Cardiac fibroblast (primary cell): ENCODE data around the gene PTPN6.

Experiments
- DNase-seq, 2 donors: peaks; one replicate each; pipeline versions ENCODE4 v3.0.0 to v3.0.0-alpha.2; 2010; ENCODE audit warnings: low read depth in 2 of 2
- H3K4me3 ChIP-seq, 2 donors: replicated peaks in 1 of 2; 1 replicate in 1 of 2; 2 replicates in 1 of 2; pipeline ENCODE4 v1.5.1; 2011; ENCODE audit warnings: low read depth in 2 of 2, low read length in 2 of 2, mild to moderate bottlenecking in 2 of 2, moderate library complexity in 1 of 2
- TF ChIP-seq, protein P1 (sequence below): IDR thresholded peaks from one replicate; pipeline ENCODE4 v1.5.1; 2011; ENCODE audit warnings: low read depth, mild to moderate bottlenecking, low read length, inconsistent platforms

PTPN6 gene

DNA sequence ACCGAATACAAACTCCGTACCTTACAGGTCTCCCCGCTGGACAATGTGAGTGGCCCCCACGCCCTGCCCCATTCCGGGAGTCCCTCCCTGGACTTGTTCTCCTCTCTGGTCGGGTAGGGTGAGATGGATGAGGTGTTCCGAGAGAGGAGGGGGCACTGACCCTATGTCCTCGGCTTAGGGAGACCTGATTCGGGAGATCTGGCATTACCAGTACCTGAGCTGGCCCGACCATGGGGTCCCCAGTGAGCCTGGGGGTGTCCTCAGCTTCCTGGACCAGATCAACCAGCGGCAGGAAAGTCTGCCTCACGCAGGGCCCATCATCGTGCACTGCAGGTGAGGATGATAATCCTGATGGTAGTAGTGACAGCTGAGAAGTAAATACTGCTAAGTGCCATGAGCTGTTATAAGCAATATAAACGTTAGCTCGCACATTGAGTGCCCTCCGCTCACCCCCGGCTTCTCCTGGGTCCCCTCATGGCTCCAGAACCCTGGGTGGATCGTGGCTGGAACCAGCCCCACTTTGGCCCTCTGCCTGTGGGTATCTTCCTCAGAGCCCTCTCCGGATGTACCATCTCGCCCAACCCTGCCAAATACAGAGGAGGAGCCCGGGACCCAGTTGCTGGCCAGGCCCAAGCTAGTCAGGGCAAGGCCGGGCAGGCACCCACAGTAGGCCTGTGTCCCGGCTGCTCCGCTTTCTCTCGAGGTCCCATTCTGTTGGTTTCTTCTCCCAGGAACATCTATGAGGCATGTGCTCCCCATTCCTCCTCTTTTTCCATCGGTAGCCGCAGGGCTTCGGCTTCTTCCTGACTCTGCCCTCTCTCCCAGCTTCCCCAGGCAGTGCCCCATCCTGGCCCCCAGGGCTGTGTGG is 6.8 kb downstream of the PTPN6 start:
- TF ChIP-seq, protein P1, sequence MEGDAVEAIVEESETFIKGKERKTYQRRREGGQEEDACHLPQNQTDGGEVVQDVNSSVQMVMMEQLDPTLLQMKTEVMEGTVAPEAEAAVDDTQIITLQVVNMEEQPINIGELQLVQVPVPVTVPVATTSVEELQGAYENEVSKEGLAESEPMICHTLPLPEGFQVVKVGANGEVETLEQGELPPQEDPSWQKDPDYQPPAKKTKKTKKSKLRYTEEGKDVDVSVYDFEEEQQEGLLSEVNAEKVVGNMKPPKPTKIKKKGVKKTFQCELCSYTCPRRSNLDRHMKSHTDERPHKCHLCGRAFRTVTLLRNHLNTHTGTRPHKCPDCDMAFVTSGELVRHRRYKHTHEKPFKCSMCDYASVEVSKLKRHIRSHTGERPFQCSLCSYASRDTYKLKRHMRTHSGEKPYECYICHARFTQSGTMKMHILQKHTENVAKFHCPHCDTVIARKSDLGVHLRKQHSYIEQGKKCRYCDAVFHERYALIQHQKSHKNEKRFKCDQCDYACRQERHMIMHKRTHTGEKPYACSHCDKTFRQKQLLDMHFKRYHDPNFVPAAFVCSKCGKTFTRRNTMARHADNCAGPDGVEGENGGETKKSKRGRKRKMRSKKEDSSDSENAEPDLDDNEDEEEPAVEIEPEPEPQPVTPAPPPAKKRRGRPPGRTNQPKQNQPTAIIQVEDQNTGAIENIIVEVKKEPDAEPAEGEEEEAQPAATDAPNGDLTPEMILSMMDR = no peak

GRCh38 chr12:6958609-6959057 is 7.5 kb downstream of the PTPN6 start:
- TF ChIP-seq, protein P1 = no peak
- no peak for DNase-seq

More for the DNA sequence above, 6.8 kb downstream of the PTPN6 start:
- DNase-seq = no peak
- no peak overlapping the region for H3K4me3 ChIP-seq

GRCh38 chr12:6959058-6959804 is 8.1 kb downstream of the PTPN6 start:
- TF ChIP-seq, protein P1 = no peak
- no peak for DNase-seq
- H3K4me3 ChIP-seq = no peak overlapping the region

More at GRCh38 chr12:6958609-6959057, 7.5 kb downstream of the PTPN6 start:
- no peak overlapping the region for H3K4me3 ChIP-seq

- DNase-seq = no peak
- TF ChIP-seq, protein P1 = no peak
- H3K4me3 ChIP-seq = no peak overlapping the region
Measured at GRCh38 chr12:6959805-6960592, 8.8 kb downstream of the PTPN6 start.

- no peak overlapping the region for H3K4me3 ChIP-seq
- peak; percentile 42 to 46 for DNase-seq
Measured at GRCh38 chr12:6960593-6961277, 9.6 kb downstream of the PTPN6 start.

More at GRCh38 chr12:6960593-6961277, 9.6 kb downstream of the PTPN6 start:
- TF ChIP-seq, protein P1 = no peak
